Panc1 (cell line): ENCODE measurements around the gene FARP1. TPM values are rescaled to one million over a fixed set of nuclear protein-coding genes. Genes with fewer than 3 reads are reported as not detected.

Source experiments
- ATAC-seq: fragments of 200-7000 bp; cut with Tn5 transposase; 2 replicates; pipeline ENCODE4 v1.9.1; 2020; ENCODE audit warnings: mild to moderate bottlenecking, moderate library complexity
- BruUV-seq: library from RNA; stranded (reverse); fragments of 400-500 nt; replicated peaks from 2 replicates; lab custom pipeline; 2021; lab: Mats Ljungman, UMichigan
- CTCF ChIA-PET: fragments of 300-600 bp; sonication (Branson Sonifier 250); formaldehyde crosslinking; loops from one replicate; lab custom pipeline; 2022; ENCODE audit warnings: antibody characterized with exemption; lab: Charles Lee
- POLR2A ChIA-PET: fragments of 300-600 bp; sonication (Branson Sonifier 250); formaldehyde crosslinking; loops from one replicate; lab custom pipeline; 2022; ENCODE audit warnings: antibody characterized with exemption; lab: Charles Lee
- DNase-seq: peaks from one replicate; pipeline ENCODE4 v3.0.0-alpha.2; 2010; ENCODE audit warnings: low read depth, low spot score
- H3K27ac ChIP-seq: 2 replicates; pipeline ENCODE4 v1.5.1; 2011; ENCODE audit warnings: mild to moderate bottlenecking, low read length, inconsistent platforms
- H3K27me3 ChIP-seq: fragments of 200-500 bp; sonication (Bioruptor generic); 2 replicates; pipeline ENCODE4 v1.6.0; 2014; ENCODE audit warnings: low read length, inconsistent platforms; ENCODE audit not compliant: control insufficient read depth, insufficient read depth
- H3K36me3 ChIP-seq: fragments of 200-500 bp; sonication (Bioruptor generic); 2 replicates; pipeline ENCODE4 v1.5.1; 2014; ENCODE audit warnings: inconsistent platforms, mild to moderate bottlenecking, low read length, moderate library complexity; ENCODE audit not compliant: control insufficient read depth, insufficient read depth
- H3K4me1 ChIP-seq: 2 replicates; pipeline ENCODE4 v1.5.1; 2011; ENCODE audit warnings: inconsistent platforms, mild to moderate bottlenecking, low read length, moderate library complexity; ENCODE audit not compliant: control insufficient read depth, insufficient read depth
- H3K4me3 ChIP-seq, 2 experiments: 2 replicates each; pipeline ENCODE4 v1.5.1; 2011 to 2012; ENCODE audit warnings: low read depth in 2 of 2, low read length in 2 of 2, mild to moderate bottlenecking in 2 of 2, inconsistent platforms in 1 of 2, moderate library complexity in 1 of 2
- H3K9me3 ChIP-seq: fragments of 200-500 bp; sonication (Bioruptor generic); 2 replicates; pipeline ENCODE4 v1.5.1; 2014; ENCODE audit warnings: low read depth, mild to moderate bottlenecking, inconsistent platforms, low read length, moderate library complexity; ENCODE audit not compliant: control insufficient read depth, insufficient read depth
- POLR2AphosphoS5 ChIP-seq: IDR thresholded peaks from 2 replicates; pipeline ENCODE4 v1.6.1; 2012; ENCODE audit warnings: mild to moderate bottlenecking, low read depth, low read length, moderate library complexity
- SIN3A ChIP-seq: IDR thresholded peaks from 2 replicates; pipeline ENCODE4 v1.6.1; 2012; ENCODE audit warnings: low read depth, mild to moderate bottlenecking, low read length, moderate library complexity, borderline replicate concordance; ENCODE audit not compliant: insufficient read depth
- TCF7L2 ChIP-seq: IDR thresholded peaks from 2 replicates; pipeline ENCODE4 v1.6.1; 2011; ENCODE audit warnings: mild to moderate bottlenecking, low read depth, low read length, inconsistent platforms
- in situ Hi-C: cut with HindIII; loops from 2 replicates; pipeline ENCODE4 v1.10.0; 2016; ENCODE audit warnings: low sequenced_read_pairs, low pct_unique_long_range_greater_than_20kb
- intact Hi-C: fragments of 100-400 bp; cut with micrococcal nuclease; formaldehyde crosslinking; loops from one replicate; pipeline ENCODE4 v1.10.0; 2022; ENCODE audit not compliant: unreplicated experiment
- total RNA-seq: library from RNA; stranded (reverse); gene quantifications from one replicate; pipeline ENCODE4 v1.2.1, GENCODE V29; 2021; ENCODE audit not compliant: unreplicated experiment
- TF ChIP-seq, protein P1 (sequence below): fragments of 450-650 bp; IDR thresholded peaks from 2 replicates; pipeline ENCODE4 v1.5.1; 2017; ENCODE audit warnings: mild to moderate bottlenecking
- TF ChIP-seq, protein P2 (sequence below), 2 experiments: IDR thresholded peaks; 2 replicates each; pipeline ENCODE4 v1.6.1; 2011 to 2012; ENCODE audit warnings: low read depth in 2 of 2, control low read depth in 1 of 2, low read length in 1 of 2, mild to moderate bottlenecking in 1 of 2, moderate library complexity in 1 of 2; ENCODE audit not compliant: insufficient read depth in 1 of 2

FARP1 gene
- total RNA-seq, 1 experiment from 2014 or later, result 61.9 TPM

DNA sequence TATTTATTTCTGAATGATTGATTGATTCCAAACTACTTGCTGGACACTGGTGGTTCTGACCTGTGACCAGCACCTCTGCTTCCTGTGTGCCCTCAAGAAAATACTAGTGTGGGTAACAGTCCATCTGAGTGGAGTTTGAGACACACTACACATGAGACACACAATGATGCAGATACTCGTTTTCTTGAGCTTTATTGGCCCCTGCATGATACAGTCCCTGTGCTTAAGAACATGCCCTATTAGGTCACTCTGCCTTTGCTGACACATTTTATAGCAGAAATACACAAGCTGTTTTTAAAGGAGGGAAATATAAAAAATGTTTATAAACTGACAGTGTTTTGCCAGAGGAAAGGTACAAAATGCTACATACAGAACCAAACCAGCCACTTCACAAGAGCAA lies 307.1 kb downstream of the FARP1 start:
- POLR2A ChIA-PET, result no interaction called here

DNA sequence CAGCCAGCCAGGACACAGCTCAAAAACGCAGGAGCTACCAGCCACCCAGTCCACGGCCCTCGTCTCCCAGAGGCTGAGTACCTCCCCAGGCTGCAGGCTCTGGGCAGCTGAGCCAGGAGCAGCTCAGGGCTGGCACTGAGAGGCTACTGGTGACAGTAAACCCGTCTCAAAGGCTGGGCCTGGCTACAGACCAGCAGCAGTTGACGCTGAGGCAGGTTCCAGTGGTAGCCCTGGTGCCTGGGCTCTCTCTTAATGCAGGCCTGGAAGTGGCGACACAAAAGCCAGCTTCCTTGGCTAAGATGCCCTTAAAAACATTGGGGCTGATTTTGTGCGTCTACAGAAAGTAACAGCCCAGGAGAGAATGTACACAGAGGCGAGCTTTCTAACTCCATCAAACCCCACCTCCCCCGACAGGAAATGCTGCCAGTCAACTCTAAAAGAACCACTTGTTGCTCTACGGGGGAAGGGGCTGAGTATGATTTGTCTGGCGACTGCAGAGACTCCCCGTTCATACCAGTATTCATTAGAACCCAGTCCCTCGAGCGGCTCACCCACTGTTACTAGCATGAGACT lies 307.7 kb downstream of the FARP1 start:
- Histone ChIP-seq H3K36me3 (peaks cover 2% of the 10 kb centered on the region; the same call in 1 of the 2 replicates), H3K4me3 (no peak overlapping the region), H3K4me1 (no peaks in the 10 kb centered on the region), H3K9me3 (no peaks in the 10 kb centered on the region), H3K27ac (no peak overlapping the region), H3K27me3 (no peaks in the 10 kb centered on the region)
- ChIA-PET CTCF (no interaction called here), POLR2A (no interaction called here)
- no peak for TF ChIP-seq POLR2AphosphoS5
- TF ChIP-seq TCF7L2, result no peak
- TF ChIP-seq, protein P1, sequence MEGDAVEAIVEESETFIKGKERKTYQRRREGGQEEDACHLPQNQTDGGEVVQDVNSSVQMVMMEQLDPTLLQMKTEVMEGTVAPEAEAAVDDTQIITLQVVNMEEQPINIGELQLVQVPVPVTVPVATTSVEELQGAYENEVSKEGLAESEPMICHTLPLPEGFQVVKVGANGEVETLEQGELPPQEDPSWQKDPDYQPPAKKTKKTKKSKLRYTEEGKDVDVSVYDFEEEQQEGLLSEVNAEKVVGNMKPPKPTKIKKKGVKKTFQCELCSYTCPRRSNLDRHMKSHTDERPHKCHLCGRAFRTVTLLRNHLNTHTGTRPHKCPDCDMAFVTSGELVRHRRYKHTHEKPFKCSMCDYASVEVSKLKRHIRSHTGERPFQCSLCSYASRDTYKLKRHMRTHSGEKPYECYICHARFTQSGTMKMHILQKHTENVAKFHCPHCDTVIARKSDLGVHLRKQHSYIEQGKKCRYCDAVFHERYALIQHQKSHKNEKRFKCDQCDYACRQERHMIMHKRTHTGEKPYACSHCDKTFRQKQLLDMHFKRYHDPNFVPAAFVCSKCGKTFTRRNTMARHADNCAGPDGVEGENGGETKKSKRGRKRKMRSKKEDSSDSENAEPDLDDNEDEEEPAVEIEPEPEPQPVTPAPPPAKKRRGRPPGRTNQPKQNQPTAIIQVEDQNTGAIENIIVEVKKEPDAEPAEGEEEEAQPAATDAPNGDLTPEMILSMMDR, result no peak
- TF ChIP-seq, protein P2, sequence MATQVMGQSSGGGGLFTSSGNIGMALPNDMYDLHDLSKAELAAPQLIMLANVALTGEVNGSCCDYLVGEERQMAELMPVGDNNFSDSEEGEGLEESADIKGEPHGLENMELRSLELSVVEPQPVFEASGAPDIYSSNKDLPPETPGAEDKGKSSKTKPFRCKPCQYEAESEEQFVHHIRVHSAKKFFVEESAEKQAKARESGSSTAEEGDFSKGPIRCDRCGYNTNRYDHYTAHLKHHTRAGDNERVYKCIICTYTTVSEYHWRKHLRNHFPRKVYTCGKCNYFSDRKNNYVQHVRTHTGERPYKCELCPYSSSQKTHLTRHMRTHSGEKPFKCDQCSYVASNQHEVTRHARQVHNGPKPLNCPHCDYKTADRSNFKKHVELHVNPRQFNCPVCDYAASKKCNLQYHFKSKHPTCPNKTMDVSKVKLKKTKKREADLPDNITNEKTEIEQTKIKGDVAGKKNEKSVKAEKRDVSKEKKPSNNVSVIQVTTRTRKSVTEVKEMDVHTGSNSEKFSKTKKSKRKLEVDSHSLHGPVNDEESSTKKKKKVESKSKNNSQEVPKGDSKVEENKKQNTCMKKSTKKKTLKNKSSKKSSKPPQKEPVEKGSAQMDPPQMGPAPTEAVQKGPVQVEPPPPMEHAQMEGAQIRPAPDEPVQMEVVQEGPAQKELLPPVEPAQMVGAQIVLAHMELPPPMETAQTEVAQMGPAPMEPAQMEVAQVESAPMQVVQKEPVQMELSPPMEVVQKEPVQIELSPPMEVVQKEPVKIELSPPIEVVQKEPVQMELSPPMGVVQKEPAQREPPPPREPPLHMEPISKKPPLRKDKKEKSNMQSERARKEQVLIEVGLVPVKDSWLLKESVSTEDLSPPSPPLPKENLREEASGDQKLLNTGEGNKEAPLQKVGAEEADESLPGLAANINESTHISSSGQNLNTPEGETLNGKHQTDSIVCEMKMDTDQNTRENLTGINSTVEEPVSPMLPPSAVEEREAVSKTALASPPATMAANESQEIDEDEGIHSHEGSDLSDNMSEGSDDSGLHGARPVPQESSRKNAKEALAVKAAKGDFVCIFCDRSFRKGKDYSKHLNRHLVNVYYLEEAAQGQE (IDR thresholded peaks at IDR 0.05; ENCODE audit: insufficient read depth in 1 of 2, low read depth in 2 of 2, low read length in 1 of 2), result no peak
- no peak for TF ChIP-seq SIN3A
- no TSS peak for BruUV-seq
- intact Hi-C loops (no loop called here), in situ Hi-C loops (no loop called here)
- ATAC-seq (no peak), DNase-seq (no peak)

More for the DNA sequence above, 307.1 kb downstream of the FARP1 start:
- no peaks in the 10 kb centered on the region for H3K27me3 ChIP-seq
- ATAC-seq (no peak), DNase-seq (no peak)
- peaks cover 2% of the 10 kb centered on the region; the same call in 1 of the 2 replicates for H3K36me3 ChIP-seq
- intact Hi-C loops (no loop called here), in situ Hi-C loops (no loop called here)
- BruUV-seq, result no TSS peak
- CTCF ChIA-PET, result no interaction called here
- no peak overlapping the region for H3K4me3 ChIP-seq
- H3K27ac ChIP-seq, result no peak overlapping the region
- no peaks in the 10 kb centered on the region for H3K4me1 ChIP-seq
- TF ChIP-seq POLR2AphosphoS5, result no peak
- TF ChIP-seq, protein P1, result no peak
- TF ChIP-seq TCF7L2, result no peak
- no peak for TF ChIP-seq SIN3A
- TF ChIP-seq, protein P2 (IDR thresholded peaks at IDR 0.05; ENCODE audit: insufficient read depth in 1 of 2, low read depth in 2 of 2, low read length in 1 of 2), result no peak
- no peaks in the 10 kb centered on the region for H3K9me3 ChIP-seq
